Neural crest cell (in vitro differentiated cells): Measurements from ENCODE around the gene LDLRAD3. TPM values are rescaled to one million over a fixed set of nuclear protein-coding genes. Genes with fewer than 3 reads are reported as not detected.
A peak's percentile ranks its signal among the peaks of the same experiment; 100 is the strongest.

Experiments
- DNase-seq: peaks from one replicate; pipeline ENCODE4 v3.0.0; 2021; ENCODE audit warnings: low read depth, mixed read lengths, low spot score
- H3K27ac Mint-ChIP-seq: one replicate; pipeline ENCODE4 v1.8.0; 2021; ENCODE audit warnings: mild to moderate bottlenecking, mixed read lengths; ENCODE audit not compliant: unreplicated experiment
- H3K27me3 Mint-ChIP-seq: 2 replicates; pipeline ENCODE4 v1.8.0; 2021; ENCODE audit warnings: low read depth, mild to moderate bottlenecking, mixed read lengths
- H3K36me3 Mint-ChIP-seq: 2 replicates; pipeline ENCODE4 v1.8.0; 2021; ENCODE audit warnings: low read depth, mild to moderate bottlenecking, mixed read lengths
- H3K4me1 Mint-ChIP-seq: 2 replicates; pipeline ENCODE4 v1.8.0; 2021; ENCODE audit warnings: mixed read lengths
- H3K4me3 Mint-ChIP-seq: one replicate; pipeline ENCODE4 v1.8.0; 2021; ENCODE audit warnings: mild to moderate bottlenecking, mixed read lengths
- H3K9me3 Mint-ChIP-seq: 2 replicates; pipeline ENCODE4 v1.8.0; 2021; ENCODE audit warnings: mixed read lengths
- total RNA-seq: library from RNA; stranded (reverse); gene quantifications from 2 replicates; pipeline ENCODE4 v1.2.1, GENCODE V29; 2021
- TF ChIP-seq, protein P1 (sequence below): fragments of 200-600 bp; sonication (generic); conservative IDR thresholded peaks from 2 replicates; pipeline ENCODE4 v1.5.0; 2021; ENCODE audit warnings: antibody characterized with exemption, mild to moderate bottlenecking

LDLRAD3 gene
- total RNA-seq, 1 donor from 2014 or later: 30.1 TPM

DNA sequence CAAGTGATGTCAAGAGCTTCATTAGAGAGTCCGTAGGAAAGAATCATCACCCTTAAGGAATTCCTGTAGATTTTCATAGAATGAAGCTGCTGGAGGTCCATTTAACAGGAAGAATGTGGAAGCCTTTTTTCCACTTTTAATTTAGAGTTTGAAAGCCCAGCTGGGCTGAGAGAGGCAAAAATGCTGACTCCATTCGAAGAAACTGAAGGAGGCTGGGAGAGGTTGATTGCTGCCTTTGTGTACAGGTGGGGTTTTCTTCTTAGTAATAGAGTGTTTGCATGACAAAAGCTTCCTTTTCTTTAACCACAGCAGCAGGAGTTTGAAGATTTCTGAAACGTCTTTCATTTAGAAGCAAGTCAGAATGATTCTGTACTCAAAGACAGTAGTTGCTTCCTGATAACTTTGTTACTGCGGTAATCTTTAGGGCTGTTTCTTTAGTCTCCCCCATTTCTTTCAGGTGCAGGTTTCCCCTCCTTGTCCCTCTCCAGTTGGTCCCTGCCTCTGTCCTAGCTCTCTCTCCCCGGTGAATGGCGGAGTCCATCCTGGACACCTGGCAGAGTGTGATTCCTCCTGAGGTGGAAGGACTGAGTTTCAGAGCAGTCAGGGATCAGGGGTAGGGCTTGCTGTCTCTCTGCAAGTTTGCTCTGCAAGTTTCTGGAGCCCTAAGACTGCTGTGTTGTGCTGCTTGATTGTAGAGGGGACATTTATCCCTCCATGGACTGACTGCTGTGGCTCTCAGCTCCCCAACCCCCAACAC, 166.2 kb downstream of the LDLRAD3 start:
- Mint-ChIP-seq H3K9me3 (peaks cover 13% of the 10 kb centered on the region), H3K4me1 (peaks cover 38% of the 10 kb centered on the region), H3K27me3 (no peaks in the 10 kb centered on the region), H3K4me3 (peak overlapping the region; percentile 35), H3K27ac (peak overlapping the region; percentile 48), H3K36me3 (peaks cover 32% of the 10 kb centered on the region)
- TF ChIP-seq, protein P1, sequence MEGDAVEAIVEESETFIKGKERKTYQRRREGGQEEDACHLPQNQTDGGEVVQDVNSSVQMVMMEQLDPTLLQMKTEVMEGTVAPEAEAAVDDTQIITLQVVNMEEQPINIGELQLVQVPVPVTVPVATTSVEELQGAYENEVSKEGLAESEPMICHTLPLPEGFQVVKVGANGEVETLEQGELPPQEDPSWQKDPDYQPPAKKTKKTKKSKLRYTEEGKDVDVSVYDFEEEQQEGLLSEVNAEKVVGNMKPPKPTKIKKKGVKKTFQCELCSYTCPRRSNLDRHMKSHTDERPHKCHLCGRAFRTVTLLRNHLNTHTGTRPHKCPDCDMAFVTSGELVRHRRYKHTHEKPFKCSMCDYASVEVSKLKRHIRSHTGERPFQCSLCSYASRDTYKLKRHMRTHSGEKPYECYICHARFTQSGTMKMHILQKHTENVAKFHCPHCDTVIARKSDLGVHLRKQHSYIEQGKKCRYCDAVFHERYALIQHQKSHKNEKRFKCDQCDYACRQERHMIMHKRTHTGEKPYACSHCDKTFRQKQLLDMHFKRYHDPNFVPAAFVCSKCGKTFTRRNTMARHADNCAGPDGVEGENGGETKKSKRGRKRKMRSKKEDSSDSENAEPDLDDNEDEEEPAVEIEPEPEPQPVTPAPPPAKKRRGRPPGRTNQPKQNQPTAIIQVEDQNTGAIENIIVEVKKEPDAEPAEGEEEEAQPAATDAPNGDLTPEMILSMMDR: no peak
- no peak for DNase-seq

DNA sequence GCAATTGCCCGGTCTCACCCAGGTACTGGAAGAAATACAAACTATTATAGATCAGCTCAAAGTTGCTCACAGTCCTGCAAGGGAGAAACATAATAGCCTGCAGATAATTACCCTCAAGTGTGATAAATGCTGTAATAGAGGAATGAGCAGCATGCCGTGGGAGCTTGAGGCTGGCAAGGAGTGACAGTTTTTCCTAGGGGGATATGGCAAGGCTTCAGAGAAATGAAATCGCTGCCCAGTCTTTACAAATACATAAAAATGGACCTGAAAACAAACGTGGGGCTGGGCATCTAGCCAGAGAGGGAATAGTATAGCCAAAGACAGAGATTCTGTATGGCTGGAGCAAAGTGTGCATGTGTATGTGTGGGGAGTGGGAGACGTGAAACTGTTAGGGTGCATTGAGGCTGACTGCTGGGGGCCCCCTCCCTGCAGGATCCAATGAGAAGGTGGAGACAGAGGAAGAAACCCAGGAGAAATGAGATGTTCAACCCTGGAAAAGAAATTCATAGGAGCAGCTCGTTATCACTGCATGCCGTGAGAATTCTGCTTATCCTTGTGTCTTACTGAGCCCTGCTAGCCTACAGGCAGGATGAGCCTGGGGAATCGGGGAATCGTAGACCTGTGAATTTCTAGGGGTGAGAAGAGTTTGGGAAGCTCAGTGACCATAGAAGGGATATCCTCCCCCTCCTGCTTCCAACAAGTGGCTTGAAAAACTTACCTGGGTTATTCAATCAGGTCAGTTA, 167.0 kb downstream of the LDLRAD3 start:
- H3K36me3 Mint-ChIP-seq: peaks cover 31% of the 10 kb centered on the region
- peak overlapping the region; percentile 48 for H3K27ac Mint-ChIP-seq
- TF ChIP-seq, protein P1: no peak
- H3K9me3 Mint-ChIP-seq: peaks cover 13% of the 10 kb centered on the region
- H3K4me3 Mint-ChIP-seq: peak overlapping the region; percentile 11
- H3K27me3 Mint-ChIP-seq: no peaks in the 10 kb centered on the region
- H3K4me1 Mint-ChIP-seq: peaks cover 30% of the 10 kb centered on the region
- no peak for DNase-seq

DNA sequence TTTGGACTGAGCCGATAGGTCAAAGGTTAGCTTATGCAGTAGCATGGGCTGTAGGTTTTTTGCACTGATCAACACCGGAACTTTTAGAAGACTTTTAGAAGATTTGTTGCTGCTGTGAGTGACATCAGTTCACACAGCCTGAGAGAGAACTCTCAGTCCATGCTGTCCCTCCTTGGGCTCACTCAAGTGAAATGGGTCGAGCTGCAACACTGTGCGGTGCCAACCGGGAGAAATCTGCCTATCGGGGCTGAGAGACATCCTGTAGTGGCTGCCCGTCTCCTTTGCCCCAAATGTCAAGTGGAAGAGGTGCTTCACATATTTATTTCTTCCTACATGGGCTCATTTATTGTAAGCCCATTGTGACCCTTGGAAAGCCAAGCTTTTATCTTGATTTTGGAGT, 170.2 kb downstream of the LDLRAD3 start:
- H3K36me3 Mint-ChIP-seq: peaks cover 30% of the 10 kb centered on the region
- H3K27me3 Mint-ChIP-seq: no peaks in the 10 kb centered on the region
- no peak for DNase-seq
- H3K4me3 Mint-ChIP-seq: no peak overlapping the region
- H3K27ac Mint-ChIP-seq: no peak overlapping the region
- peaks cover 19% of the 10 kb centered on the region for H3K4me1 Mint-ChIP-seq
- H3K9me3 Mint-ChIP-seq: peaks cover 13% of the 10 kb centered on the region
- TF ChIP-seq, protein P1: no peak

DNA sequence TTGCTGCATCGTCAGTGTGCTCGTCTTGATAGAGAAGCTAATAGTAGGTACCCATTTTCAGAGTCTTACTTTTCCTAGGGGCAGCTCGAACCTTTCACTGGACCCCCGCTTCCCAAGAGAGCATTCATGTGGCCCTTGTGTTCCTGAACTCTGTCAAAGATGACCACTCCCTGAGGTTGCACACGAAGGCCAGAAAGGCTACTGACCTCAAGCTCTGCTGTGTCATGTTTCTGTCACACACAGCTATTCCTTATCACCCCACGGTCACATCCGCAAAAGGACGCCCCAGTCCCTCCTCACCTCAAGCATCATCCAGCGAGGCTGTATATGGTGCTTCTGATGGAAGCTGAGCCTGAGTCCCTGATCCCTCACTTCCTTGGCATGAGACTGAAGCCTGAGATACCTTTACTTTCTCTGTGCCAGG, 171.5 kb downstream of the LDLRAD3 start:
- DNase-seq: no peak
- H3K9me3 Mint-ChIP-seq: peaks cover 13% of the 10 kb centered on the region
- H3K27ac Mint-ChIP-seq: peak overlapping the region; percentile 52
- H3K4me1 Mint-ChIP-seq: peaks cover 14% of the 10 kb centered on the region
- H3K4me3 Mint-ChIP-seq: no peak overlapping the region
- TF ChIP-seq, protein P1: no peak
- no peaks in the 10 kb centered on the region for H3K27me3 Mint-ChIP-seq
- peaks cover 29% of the 10 kb centered on the region for H3K36me3 Mint-ChIP-seq

DNA sequence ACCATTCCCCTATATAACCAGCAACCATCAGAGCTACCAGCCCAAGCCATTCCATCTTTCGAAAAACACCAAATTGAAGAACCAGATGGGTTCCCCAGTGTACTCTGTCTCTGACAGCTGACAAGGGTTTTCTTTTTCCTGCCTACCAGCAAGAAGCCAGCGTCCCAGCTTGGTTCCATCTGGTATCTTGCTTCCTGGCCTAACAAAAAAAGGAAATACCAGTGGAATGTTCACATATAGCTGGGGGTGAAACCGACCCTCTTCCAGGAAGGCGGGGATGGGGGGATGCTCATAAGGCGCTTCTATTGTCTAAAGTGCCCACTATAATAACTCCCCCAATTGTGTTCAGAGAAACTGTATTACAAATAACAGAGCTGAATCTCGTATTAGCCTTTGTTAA, 172.3 kb downstream of the LDLRAD3 start:
- peaks cover 13% of the 10 kb centered on the region for H3K9me3 Mint-ChIP-seq
- no peak overlapping the region for H3K27ac Mint-ChIP-seq
- TF ChIP-seq, protein P1: no peak
- H3K27me3 Mint-ChIP-seq: no peaks in the 10 kb centered on the region
- no peak overlapping the region for H3K4me3 Mint-ChIP-seq
- peaks cover 24% of the 10 kb centered on the region for H3K36me3 Mint-ChIP-seq
- no peak for DNase-seq
- H3K4me1 Mint-ChIP-seq: peaks cover 16% of the 10 kb centered on the region
